WERI-Rb-1 (cell line): ENCODE data around the gene TMEM88.
"Not testable (repeated sequence)": the region's sequence is repeated elsewhere in the genome, so short reads cannot be mapped to it uniquely, and the experiment has no call there.

Source experiments
- DNase-seq: peaks from one replicate; pipeline ENCODE4 v3.0.0-alpha.2; 2020
- H3K27ac ChIP-seq: fragments of 250-450 bp; sonication (Bioruptor Pico); 2 replicates; pipeline ENCODE4 v1.5.1; 2020; ENCODE audit warnings: mild to moderate bottlenecking, moderate library complexity
- H3K27me3 ChIP-seq: fragments of 250-450 bp; sonication (Bioruptor Pico); 2 replicates; pipeline ENCODE4 v1.5.1; 2021; ENCODE audit warnings: mild to moderate bottlenecking, low read depth, moderate library complexity; ENCODE audit not compliant: insufficient read depth, severe bottlenecking
- H3K36me3 ChIP-seq: fragments of 250-450 bp; sonication (Bioruptor Pico); 2 replicates; pipeline ENCODE4 v1.5.1; 2020; ENCODE audit warnings: mild to moderate bottlenecking, moderate library complexity
- H3K4me3 ChIP-seq: 2 replicates; pipeline ENCODE4 v1.5.1; 2011; ENCODE audit warnings: low read depth, mild to moderate bottlenecking, control low read depth, low read length
- H3K9me3 ChIP-seq: fragments of 250-450 bp; sonication (Bioruptor Pico); 2 replicates; pipeline ENCODE4 v1.5.1; 2021; ENCODE audit warnings: mild to moderate bottlenecking, moderate library complexity; ENCODE audit not compliant: severe bottlenecking
- TF ChIP-seq, protein P1 (sequence below): IDR thresholded peaks from 2 replicates; pipeline ENCODE4 v1.5.1; 2011; ENCODE audit warnings: low read depth, mild to moderate bottlenecking, control low read depth, inconsistent platforms, low read length

TMEM88 gene

DNA sequence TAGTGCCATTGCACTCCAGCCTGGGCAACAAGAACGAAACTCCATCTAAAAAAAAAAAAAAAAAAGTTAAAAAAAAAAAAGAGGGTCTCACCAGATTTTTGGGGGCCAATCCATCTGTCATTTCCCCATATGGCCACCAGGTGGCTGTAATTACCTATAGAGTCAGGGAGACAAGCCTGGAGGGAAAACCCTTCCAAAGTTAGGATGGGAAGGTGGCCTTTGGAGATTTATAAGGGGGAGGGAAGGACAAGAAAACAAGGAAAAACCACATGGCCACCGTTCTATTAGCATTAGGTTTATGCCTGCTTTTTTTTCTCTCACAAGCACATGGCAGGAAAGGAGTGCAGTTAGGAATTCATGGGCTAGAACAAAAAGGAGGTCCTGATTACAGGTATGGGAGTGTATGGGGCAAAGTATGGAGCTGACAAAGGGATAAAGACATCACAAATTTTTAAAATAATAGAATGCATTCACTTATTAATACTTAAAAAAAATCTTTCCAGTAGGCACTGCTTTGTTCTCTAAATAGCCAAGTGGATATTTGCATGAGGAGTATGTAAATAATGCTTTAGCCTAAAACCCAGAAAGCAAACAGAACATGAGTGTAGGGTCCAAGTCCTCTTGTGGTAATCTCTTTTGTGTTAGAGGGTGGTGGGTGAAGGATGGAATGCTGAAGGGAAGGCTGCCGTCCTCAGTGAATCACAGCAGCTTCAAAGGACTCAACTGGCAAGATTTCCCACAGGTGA lies 8.0 kb downstream of the TMEM88 start:
- Histone ChIP-seq H3K27me3 (no peaks in the 10 kb centered on the region), H3K27ac (no peak overlapping the region), H3K36me3 (peaks cover 24% of the 10 kb centered on the region), H3K4me3 (no peak overlapping the region), H3K9me3 (no peaks in the 10 kb centered on the region)
- TF ChIP-seq, protein P1, sequence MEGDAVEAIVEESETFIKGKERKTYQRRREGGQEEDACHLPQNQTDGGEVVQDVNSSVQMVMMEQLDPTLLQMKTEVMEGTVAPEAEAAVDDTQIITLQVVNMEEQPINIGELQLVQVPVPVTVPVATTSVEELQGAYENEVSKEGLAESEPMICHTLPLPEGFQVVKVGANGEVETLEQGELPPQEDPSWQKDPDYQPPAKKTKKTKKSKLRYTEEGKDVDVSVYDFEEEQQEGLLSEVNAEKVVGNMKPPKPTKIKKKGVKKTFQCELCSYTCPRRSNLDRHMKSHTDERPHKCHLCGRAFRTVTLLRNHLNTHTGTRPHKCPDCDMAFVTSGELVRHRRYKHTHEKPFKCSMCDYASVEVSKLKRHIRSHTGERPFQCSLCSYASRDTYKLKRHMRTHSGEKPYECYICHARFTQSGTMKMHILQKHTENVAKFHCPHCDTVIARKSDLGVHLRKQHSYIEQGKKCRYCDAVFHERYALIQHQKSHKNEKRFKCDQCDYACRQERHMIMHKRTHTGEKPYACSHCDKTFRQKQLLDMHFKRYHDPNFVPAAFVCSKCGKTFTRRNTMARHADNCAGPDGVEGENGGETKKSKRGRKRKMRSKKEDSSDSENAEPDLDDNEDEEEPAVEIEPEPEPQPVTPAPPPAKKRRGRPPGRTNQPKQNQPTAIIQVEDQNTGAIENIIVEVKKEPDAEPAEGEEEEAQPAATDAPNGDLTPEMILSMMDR: peak; percentile 56
- DNase-seq: peak; percentile 53

DNA sequence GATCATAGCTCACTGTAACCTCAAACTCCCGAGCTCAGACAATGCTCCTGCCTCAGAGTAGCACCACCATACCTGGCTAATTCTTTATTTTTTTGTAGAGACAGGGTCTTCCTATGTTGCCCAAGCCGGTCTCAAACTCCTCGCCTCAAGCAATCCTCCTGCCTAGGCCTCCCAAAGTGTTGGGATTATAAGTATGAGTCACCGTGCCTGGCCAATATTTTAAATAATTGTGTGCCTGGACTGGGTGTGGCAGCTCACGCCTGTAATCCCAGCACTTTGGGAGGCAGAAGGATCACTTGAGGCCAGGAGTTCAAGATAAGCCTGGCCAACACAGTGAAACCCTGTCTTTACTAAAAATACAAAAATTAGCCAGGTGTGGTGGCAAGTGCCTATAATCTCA lies 9.5 kb downstream of the TMEM88 start:
- not testable (repeated sequence) for H3K27me3 ChIP-seq, H3K9me3 ChIP-seq, DNase-seq, H3K27ac ChIP-seq, H3K4me3 ChIP-seq
- H3K36me3 ChIP-seq: peaks cover 24% of the 10 kb centered on the region

DNA sequence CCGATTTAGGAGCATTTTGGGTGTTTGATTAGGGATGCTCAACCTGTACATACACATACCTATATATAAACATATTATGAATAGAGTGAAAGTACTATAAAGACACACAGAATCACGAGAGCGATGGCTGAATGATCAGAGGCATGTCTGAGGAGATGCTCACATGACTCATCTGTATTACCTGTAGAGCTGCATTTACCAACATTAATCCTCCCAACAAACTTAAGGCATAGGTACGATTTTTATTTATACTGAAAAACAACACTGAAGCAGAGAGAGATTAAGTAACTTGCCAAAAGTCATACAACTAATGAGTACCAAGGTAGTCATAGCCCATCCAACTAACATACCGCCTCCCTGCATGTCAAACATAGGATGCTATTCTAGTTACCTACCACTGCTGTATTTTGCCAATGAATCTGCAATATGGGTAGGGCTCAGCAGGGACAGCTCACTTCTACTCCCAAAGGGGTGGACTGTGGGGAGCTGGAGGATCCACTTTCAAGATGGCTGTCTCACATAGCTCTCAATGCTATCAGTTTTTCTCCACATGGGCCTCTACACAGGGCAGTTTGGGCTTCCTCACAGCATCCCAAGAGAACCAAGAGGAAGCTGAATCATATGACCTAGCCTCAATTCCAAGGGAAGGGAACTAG lies 10.3 kb downstream of the TMEM88 start:
- Histone ChIP-seq H3K36me3 (peaks cover 20% of the 10 kb centered on the region), H3K9me3 (no peaks in the 10 kb centered on the region), H3K4me3 (no peak overlapping the region), H3K27me3 (no peaks in the 10 kb centered on the region), H3K27ac (no peak overlapping the region)
- no peak for DNase-seq
- TF ChIP-seq, protein P1: no peak

DNA sequence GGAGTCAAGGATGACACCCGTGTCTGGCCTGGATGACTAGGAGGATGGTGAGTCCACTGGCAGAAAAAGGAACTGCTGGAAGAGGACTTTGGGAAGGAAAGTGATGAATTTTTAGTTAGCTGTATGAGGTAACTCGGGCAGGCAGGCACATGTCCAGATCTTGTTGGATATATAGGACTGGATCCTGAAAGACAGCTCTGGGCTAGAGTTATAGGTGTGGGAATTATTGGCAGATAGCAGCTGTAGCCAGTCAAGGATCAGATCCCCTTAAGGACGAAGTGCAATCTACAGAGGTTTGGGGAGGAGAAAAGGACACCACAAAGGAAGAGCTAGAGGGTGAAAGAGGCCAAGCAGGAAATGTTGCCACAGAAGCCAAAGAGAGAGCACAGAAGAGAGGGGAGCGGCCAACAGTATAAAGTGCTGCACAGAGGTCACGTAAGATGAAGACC lies 13.0 kb downstream of the TMEM88 start:
- TF ChIP-seq, protein P1: no peak
- no peak overlapping the region for H3K4me3 ChIP-seq
- no peak for DNase-seq
- H3K27me3 ChIP-seq: no peaks in the 10 kb centered on the region
- H3K9me3 ChIP-seq: no peaks in the 10 kb centered on the region
- H3K36me3 ChIP-seq: peaks cover 33% of the 10 kb centered on the region
- H3K27ac ChIP-seq: no peak overlapping the region

DNA sequence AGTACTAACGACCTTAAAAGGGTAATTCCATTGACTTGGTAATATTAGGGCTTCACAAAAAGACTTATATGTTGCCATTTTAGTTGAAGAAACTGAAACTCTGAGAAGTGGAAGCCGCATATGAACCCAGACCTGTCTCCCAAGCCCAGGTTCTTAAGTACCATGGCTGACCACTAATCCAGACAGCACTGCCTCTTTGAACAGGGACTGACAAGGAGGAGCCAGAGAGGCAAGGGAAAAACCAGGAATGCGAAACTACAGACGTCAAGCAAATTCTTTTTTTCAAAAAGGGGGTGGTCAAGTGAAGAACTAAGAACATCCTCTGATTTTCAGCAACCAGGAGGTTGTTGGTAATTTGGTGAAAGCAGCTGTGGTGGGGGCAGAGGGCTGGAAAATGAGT lies 18.2 kb downstream of the TMEM88 start:
- H3K4me3 ChIP-seq: no peak overlapping the region
- no peak overlapping the region for H3K27ac ChIP-seq
- no peaks in the 10 kb centered on the region for H3K27me3 ChIP-seq
- H3K9me3 ChIP-seq: no peaks in the 10 kb centered on the region
- H3K36me3 ChIP-seq: peaks cover 40% of the 10 kb centered on the region
- DNase-seq: no peak
- TF ChIP-seq, protein P1: no peak

DNA sequence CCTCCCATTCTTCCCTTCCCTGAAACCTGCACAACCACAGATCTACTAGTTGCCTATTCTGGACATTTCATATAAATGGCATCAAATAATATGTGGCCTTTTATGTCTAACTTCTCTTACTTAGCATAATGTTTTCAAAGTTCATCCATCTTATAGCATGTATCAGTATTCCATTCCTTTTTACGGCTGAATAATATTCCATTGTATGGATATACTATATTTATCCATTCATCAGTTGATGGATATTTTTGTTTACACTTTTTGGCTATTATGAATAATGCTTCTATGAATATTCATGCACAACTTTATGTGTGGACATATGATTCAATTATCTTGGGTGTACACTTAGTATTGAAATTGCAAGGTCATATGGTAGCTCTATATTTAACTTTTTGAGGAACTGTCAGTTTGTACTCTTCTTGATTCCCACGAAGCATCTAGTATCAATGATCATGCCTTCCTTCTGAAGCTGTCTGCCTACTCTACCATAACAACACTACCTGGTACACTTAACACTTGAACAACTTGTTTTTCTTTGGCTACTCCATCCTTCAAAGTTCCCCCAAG lies 21.0 kb downstream of the TMEM88 start:
- no peak overlapping the region for H3K4me3 ChIP-seq
- DNase-seq: no peak
- H3K36me3 ChIP-seq: peaks cover 54% of the 10 kb centered on the region
- H3K27ac ChIP-seq: no peak overlapping the region
- TF ChIP-seq, protein P1: no peak
- H3K27me3 ChIP-seq: no peaks in the 10 kb centered on the region
- no peaks in the 10 kb centered on the region for H3K9me3 ChIP-seq
